Activated CD4-positive, CD25-positive, alpha-beta regulatory T cell treated with anti-CD3 and anti-CD28 coated beads, Interleukin-2, amount 50 U/mL, for 72 hours (primary cell): ENCODE results near the gene PACS1.
A peak's percentile ranks its signal among the peaks of the same experiment; 100 is the strongest.
"Not testable (repeated sequence)": the region's sequence is repeated elsewhere in the genome, so short reads cannot be mapped to it uniquely, and the experiment has no call there.

Experiments used
- DNase-seq: peaks from one replicate; pipeline ENCODE4 v3.0.0; 2021

Gene PACS1

GRCh38 chr11:66069715-66070603 is at the start of gene PACS1:
PACS1 (plus strand) TSS chr11:66070272; CDS start chr11:66070487, 215 bp downstream.
- DNase-seq = peak; percentile 74

- no peak for DNase-seq
Measured at GRCh38 chr11:66020618-66021357, 49.3 kb upstream of the PACS1 start.

GRCh38 chr11:66022401-66023185 is 47.5 kb upstream of the PACS1 start:
- peak; percentile 87 for DNase-seq

- not testable (repeated sequence) for DNase-seq
Measured at GRCh38 chr11:66023186-66023440, 47.0 kb upstream of the PACS1 start.

- DNase-seq = no peak
Measured at GRCh38 chr11:66026017-66026529, 44.0 kb upstream of the PACS1 start, which contains the start of gene CATSPER1. CATSPER1 (minus strand) TSS chr11:66026479; CDS start chr11:66026379, 100 bp downstream.

- no peak for DNase-seq
Measured at GRCh38 chr11:66032957-66033735, 36.9 kb upstream of the PACS1 start.

DNA sequence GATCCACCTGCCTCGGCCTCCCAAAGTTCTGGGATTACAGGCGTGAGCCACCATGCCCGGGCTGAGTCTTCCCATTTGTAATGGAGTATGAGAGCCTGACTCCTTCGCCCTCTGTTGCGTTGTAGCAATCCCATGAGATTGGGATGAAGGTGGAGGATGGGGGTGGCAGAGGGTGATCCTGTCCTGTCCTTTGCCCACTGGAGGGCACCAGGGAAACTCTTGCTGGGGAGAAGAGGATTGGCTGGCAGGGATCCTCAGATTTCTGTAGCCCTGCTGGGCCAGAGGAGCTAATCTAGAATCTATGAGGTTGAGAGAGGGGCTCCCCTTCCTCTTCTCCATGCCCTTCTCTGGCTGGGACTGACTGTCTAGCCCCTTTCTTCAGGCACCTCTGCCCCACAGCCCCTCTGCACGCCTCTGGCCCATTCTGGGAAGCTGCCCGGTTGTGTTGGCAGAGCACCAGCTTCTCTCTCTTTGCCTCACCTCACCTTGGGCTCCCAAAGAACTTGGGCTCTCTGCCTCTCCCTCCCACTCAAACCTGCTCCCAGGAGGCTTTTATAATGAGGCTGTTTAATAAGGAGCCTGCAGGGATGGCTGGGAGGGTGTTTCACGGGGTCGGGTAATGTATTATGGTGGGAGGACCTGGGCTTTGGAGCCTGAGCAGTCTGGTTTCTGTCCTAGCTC is 34.3 kb upstream of the PACS1 start:
- no peak for DNase-seq

DNA sequence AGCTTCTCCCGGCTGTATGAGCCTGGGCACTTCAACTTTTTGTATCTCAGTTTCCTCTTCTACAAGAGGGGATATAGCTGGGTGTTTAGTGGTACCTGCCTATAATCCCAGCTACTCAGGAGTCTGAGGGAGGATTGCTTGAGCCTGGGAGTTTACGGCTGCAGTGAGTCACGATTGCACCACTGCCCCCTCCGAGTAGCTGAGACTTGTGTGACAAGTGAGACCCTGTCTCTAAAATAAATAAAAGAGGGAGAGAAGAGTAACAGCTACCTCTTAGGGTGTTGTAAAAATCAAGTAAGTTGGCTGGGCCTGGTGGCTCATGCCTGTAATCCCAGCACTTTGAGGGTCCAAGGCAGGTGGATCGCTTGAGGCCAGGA is 33.8 kb upstream of the PACS1 start:
- no peak for DNase-seq

GRCh38 chr11:66037327-66037726 is 32.7 kb upstream of the PACS1 start:
- no peak for DNase-seq

- no peak for DNase-seq
Measured at GRCh38 chr11:66039765-66040164, 30.3 kb upstream of the PACS1 start.

DNA sequence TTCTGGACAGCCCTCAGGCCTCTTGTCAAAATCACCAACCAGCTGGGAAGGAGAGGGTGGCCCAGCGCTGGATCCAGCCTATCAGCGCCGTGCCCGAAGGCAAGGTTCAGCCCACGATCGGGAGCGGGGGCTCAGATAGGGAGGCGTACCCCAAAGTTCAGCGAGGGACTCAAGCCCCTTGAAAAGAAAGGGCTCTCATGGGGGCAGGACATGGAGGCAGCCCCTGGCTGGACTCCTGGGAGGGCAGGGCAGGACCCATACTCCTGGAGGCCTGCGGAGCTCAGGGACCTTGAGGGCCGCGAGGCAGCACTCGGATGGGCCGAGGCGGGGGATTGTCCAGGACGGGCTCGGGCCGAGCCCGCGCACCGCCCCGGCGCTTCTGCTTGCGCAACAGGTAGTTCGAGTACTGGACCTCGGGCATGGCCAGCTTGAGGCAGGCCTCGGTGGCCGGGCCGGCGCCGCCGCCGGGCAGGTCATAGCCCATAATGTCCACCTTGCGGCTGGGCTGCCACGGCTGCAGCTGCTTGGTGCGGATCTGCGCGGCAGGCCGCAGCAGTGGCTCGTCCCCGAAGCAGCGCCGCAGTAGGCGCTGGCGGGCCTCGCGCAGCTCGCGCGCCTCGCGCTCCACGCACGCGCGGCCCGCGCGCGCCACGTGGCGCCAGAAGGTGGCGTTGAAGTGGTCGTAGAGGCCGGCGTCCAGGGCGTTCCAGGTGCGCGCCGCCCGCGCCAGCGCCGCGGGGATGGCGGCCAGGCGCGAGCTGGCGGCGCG is 27.7 kb upstream of the PACS1 start:
- no peak for DNase-seq

- DNase-seq = no peak
Measured at GRCh38 chr11:66042996-66043906, 26.8 kb upstream of the PACS1 start.

DNA sequence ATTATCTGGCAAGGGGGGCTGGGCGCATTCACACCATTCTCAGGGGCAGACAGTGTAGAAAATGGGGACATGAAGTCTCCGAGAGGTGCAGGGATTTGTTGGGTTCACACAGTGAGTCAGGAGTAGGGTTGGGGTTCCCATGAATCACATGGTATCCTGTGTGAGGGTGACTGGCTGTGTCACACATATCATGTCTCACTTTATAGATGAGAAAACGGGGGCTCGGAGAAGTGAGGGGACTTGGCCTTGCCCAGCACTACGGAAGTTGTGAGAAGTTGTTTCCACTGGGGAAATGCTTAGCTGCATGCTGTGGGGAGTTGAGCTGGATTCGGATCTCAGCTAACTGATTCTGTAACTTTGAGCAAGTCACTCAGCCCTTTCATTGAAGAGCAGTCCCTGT is 25.3 kb upstream of the PACS1 start:
- DNase-seq = no peak

- peak; percentile 88 for DNase-seq
Measured at GRCh38 chr11:66045177-66045639, 24.9 kb upstream of the PACS1 start.

- no peak for DNase-seq
Measured at GRCh38 chr11:66046901-66047300, 23.2 kb upstream of the PACS1 start.

DNA sequence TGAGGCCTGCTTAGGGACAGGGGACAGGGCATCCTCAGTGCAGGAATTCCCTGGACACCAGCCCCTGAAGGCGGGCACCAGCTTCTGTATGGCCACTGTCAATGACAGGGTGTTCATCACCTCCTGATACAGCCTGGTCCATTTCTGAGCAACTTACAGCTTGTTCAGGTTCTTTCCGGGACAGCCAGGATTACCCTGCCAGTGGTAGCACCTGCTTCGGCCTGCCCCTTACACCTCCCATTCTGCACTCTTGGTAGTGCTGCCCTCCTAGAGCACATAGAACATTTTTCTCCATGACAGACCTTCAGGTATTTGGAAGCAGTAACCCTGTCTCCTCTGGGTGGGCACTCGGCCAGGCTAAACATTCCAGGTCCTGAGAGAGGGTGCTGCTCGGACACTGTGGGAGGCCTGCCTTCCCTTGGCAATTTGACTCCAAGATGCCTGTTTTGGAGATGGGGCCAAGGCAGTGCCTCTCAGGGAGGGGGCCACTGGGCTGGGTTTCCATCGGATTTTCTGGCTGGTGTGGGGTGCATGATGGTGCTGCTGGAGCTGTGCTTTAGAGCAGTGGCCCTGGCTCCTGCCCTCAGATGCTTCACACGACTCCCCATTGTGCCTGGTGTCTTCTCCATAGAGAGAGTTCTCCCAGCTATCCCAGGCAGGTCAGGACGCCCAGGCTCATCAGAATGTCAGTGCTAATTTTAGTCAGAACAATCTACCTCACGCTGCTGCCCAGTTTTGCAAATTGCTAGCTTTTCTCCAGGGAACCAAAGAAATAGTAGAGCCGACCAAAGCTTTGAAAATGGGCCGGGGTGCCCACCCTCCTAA is 22.3 kb upstream of the PACS1 start:
- DNase-seq = no peak

DNA sequence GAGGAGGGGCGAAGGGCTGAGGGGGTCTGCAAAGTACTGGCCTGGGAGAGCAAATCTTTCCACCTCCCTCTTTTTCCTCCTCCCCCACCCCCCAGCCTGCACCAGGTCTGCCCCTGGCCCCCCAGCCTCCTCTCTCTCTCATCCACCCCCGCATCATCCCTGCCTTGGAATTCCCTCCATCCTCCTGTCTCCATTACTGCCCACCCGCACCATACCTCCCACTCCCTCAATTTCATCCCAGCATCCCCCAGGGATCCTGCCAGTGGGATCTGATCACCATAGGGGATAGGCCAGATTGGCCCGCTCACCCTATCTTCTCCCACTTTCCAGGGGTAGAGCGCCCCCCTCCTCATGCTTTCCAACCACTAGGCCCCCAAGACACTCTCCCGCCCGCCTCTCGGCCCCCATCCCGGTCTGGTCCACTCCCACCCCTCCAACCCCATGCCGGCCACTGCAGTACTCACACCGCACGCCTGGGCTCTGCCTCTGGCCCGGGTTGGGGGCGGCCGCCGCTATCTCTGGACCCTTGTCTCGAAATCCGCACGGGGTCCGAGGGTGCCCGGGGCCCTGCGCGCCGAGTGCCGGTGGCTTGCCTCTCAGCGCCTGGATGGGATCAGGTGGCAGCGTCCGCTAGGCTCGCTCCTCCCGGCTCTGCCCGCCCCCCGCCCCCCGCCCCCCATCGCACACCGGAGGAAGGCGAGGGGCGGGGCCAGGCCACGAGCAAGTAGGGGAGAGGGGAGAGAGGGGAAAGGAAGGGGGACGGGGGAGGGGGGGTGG is 21.3 kb upstream of the PACS1 start, which contains the start of gene GAL3ST3:
Gene GAL3ST3 (minus strand): TSS at position 615 of the 777 bp plus-strand sequence. CDS start 3,746 bp downstream, outside the sequence.
- DNase-seq = no peak
